HCT116 (cell line): ENCODE measurements around the gene DTX1. TPM values are rescaled to one million over a fixed set of nuclear protein-coding genes. Genes with fewer than 3 reads are reported as not detected.

Source experiments
- ATAC-seq: fragments of 200-7000 bp; cut with Tn5 transposase; 2 replicates; pipeline ENCODE4 v1.9.1; 2020; ENCODE audit warnings: mild to moderate bottlenecking, moderate library complexity
- BruUV-seq: library from RNA; stranded (reverse); fragments of 400-500 nt; replicated peaks from 2 replicates; lab custom pipeline; 2021; lab: Mats Ljungman, UMichigan
- CTCF ChIA-PET: fragments of 300-600 bp; sonication (Branson Sonifier 250); formaldehyde crosslinking; loops from one replicate; lab custom pipeline; 2021; ENCODE audit warnings: antibody characterized with exemption; lab: Charles Lee
- POLR2A ChIA-PET: fragments of 300-600, 350-600 bp; sonication (Branson Sonifier 250); formaldehyde crosslinking; loops from one replicate; lab custom pipeline; 2021; ENCODE audit warnings: antibody characterized with exemption; lab: Charles Lee
- RAD21 ChIA-PET, 2 experiments: fragments of 300-600 bp; sonication (Branson Sonifier 250); formaldehyde crosslinking; loops; one replicate each; lab custom pipeline; 2023; ENCODE audit warnings: low total read pairs in 2 of 2; ENCODE audit not compliant: uncharacterized antibody in 2 of 2, unreplicated experiment in 2 of 2, low non-redundant PET in 1 of 2; lab: Charles Lee
- DNase-seq: peaks from one replicate; pipeline ENCODE4 v3.0.0-alpha.2; 2010; ENCODE audit warnings: low read depth, low spot score
- H2AFZ ChIP-seq: fragments of 200-600 bp; shearing (Covaris generic), sonication (generic); 2 replicates; pipeline ENCODE4 v1.6.1; 2017; ENCODE audit warnings: low read depth, mixed run types, mixed read lengths, antibody characterized with exemption, low read length; ENCODE audit not compliant: poor library complexity, severe bottlenecking
- H3K27ac ChIP-seq: 2 replicates; pipeline ENCODE4 v1.5.1; 2012; ENCODE audit warnings: low read depth, low read length
- H3K27me3 ChIP-seq: fragments of 200-600 bp; sonication (generic); 2 replicates; pipeline ENCODE4 v1.6.1; 2016; ENCODE audit warnings: mixed run types, low read length, mixed read lengths; ENCODE audit not compliant: insufficient read depth
- H3K36me3 ChIP-seq, 2 experiments: fragments of 200-500 bp in 1 of 2; fragments of 200-600 bp in 1 of 2; sonication (Bioruptor generic) in 1 of 2; sonication (generic) in 1 of 2; 2 replicates each; pipeline versions ENCODE4 v1.5.1 to v1.6.1; 2014 to 2016; ENCODE audit warnings: low read length in 2 of 2, inconsistent platforms in 1 of 2, mixed read lengths in 1 of 2, mixed run types in 1 of 2; ENCODE audit not compliant: insufficient read depth in 2 of 2, control insufficient read depth in 1 of 2
- H3K4me1 ChIP-seq, 2 experiments: fragments of 200-600 bp in 1 of 2; sonication (generic) in 1 of 2; 2 replicates each; pipeline versions ENCODE4 v1.5.1 to v1.6.1; 2012 to 2017; ENCODE audit warnings: low read length in 2 of 2, inconsistent platforms in 1 of 2, mild to moderate bottlenecking in 1 of 2, mixed read lengths in 1 of 2, mixed run types in 1 of 2, moderate library complexity in 1 of 2; ENCODE audit not compliant: insufficient read depth in 2 of 2, control insufficient read depth in 1 of 2
- H3K4me2 ChIP-seq: fragments of 200-600 bp; sonication (generic); 2 replicates; pipeline ENCODE4 v1.6.1; 2017; ENCODE audit warnings: mixed run types, low read length, mixed read lengths
- H3K4me3 ChIP-seq, 2 experiments: fragments of 200-600 bp in 1 of 2; sonication (generic) in 1 of 2; replicated peaks in 1 of 2; 2 replicates each; pipeline ENCODE4 v1.5.1; 2011 to 2016; ENCODE audit warnings: low read length in 2 of 2, control low read depth in 1 of 2, low read depth in 1 of 2, mild to moderate bottlenecking in 1 of 2, mixed read lengths in 1 of 2, mixed run types in 1 of 2
- H3K79me2 ChIP-seq: fragments of 200-600 bp; sonication (generic); 2 replicates; pipeline ENCODE4 v1.6.1; 2017; ENCODE audit warnings: mild to moderate bottlenecking, mixed run types, low read length, moderate library complexity, mixed read lengths; ENCODE audit not compliant: insufficient read depth
- H3K9ac ChIP-seq: fragments of 200-600 bp; sonication (generic); 2 replicates; pipeline ENCODE4 v1.6.1; 2016; ENCODE audit warnings: low read length, mixed read lengths
- H3K9me2 ChIP-seq: fragments of 200-600 bp; sonication (generic), shearing (Covaris generic); 2 replicates; pipeline ENCODE4 v1.6.1; 2017; ENCODE audit warnings: mixed run types, mild to moderate bottlenecking, moderate library complexity; ENCODE audit not compliant: insufficient read depth
- H3K9me3 ChIP-seq, 2 experiments: fragments of 200-500 bp in 1 of 2; fragments of 200-600 bp in 1 of 2; sonication (Bioruptor generic) in 1 of 2; sonication (generic) in 1 of 2; 2 replicates each; pipeline ENCODE4 v1.6.1; 2014 to 2017; ENCODE audit warnings: low read length in 2 of 2, mixed read lengths in 2 of 2, inconsistent platforms in 1 of 2, low read depth in 1 of 2, mild to moderate bottlenecking in 1 of 2, mixed run types in 1 of 2, moderate library complexity in 1 of 2; ENCODE audit not compliant: control insufficient read depth in 1 of 2, insufficient read depth in 1 of 2
- H4K20me1 ChIP-seq: fragments of 200-600 bp; sonication (generic), shearing (Covaris generic); 2 replicates; pipeline ENCODE4 v1.6.1; 2017; ENCODE audit warnings: mixed run types, mild to moderate bottlenecking, moderate library complexity; ENCODE audit not compliant: insufficient read depth
- CBX3 ChIP-seq: IDR thresholded peaks from 2 replicates; pipeline ENCODE4 v1.6.1; 2012; ENCODE audit warnings: low read depth
- CEBPB ChIP-seq: IDR thresholded peaks from 2 replicates; pipeline ENCODE4 v1.6.1; 2012; ENCODE audit warnings: low read depth
- ELF1 ChIP-seq: IDR thresholded peaks from 2 replicates; pipeline ENCODE4 v1.6.1; 2012; ENCODE audit warnings: low read depth, borderline replicate concordance
- EZH2 ChIP-seq: fragments of 200-600 bp; sonication (generic); IDR thresholded peaks from 2 replicates; pipeline ENCODE4 v1.6.1; 2017; ENCODE audit warnings: antibody characterized with exemption, mixed run types
- FOSL1 ChIP-seq: IDR thresholded peaks from 2 replicates; pipeline ENCODE4 v1.6.1; 2012; ENCODE audit warnings: low read depth
- POLR2A ChIP-seq: IDR thresholded peaks from 2 replicates; pipeline ENCODE4 v1.7.0; 2011; ENCODE audit warnings: borderline replicate concordance; ENCODE audit not compliant: insufficient read depth, insufficient read length; ENCODE audit errors: extremely low read depth
- POLR2AphosphoS5 ChIP-seq: IDR thresholded peaks from 2 replicates; pipeline ENCODE4 v1.6.1; 2011; ENCODE audit warnings: mild to moderate bottlenecking, low read depth, low read length, moderate library complexity
- SIN3A ChIP-seq: IDR thresholded peaks from 2 replicates; pipeline ENCODE4 v1.6.1; 2012; ENCODE audit warnings: low read depth
- SP1 ChIP-seq: IDR thresholded peaks from 2 replicates; pipeline ENCODE4 v1.6.1; 2012; ENCODE audit warnings: low read depth
- SRF ChIP-seq: IDR thresholded peaks from 2 replicates; pipeline ENCODE4 v1.6.1; 2012; ENCODE audit warnings: low read depth
- TCF7L2 ChIP-seq: IDR thresholded peaks from 2 replicates; pipeline ENCODE4 v1.7.0; 2011; ENCODE audit warnings: borderline replicate concordance, inconsistent platforms; ENCODE audit not compliant: insufficient read depth, insufficient read length; ENCODE audit errors: extremely low read depth
- YY1 ChIP-seq: IDR thresholded peaks from 2 replicates; pipeline ENCODE4 v1.6.1; 2011; ENCODE audit warnings: low read length, low read depth, moderate library complexity, mild to moderate bottlenecking; ENCODE audit not compliant: insufficient replicate concordance; ENCODE audit errors: extremely low read depth
- ZFX ChIP-seq: fragments of 450-650 bp; IDR thresholded peaks from 2 replicates; pipeline ENCODE4 v1.6.1; 2017
- ZNF274 ChIP-seq: fragments of 200-500 bp; sonication (Bioruptor generic); IDR thresholded peaks from 2 replicates; pipeline ENCODE4 v1.6.1; 2014; ENCODE audit warnings: mild to moderate bottlenecking, low read depth, low read length, inconsistent platforms
- intact Hi-C: fragments of 100-400 bp; cut with micrococcal nuclease; formaldehyde crosslinking; loops from 2 replicates; pipeline ENCODE4 v1.10.0; 2022
- total RNA-seq: library from RNA; stranded (reverse); gene quantifications from one replicate; pipeline ENCODE4 v1.2.1, GENCODE V29; 2021; ENCODE audit not compliant: unreplicated experiment
- TF ChIP-seq, protein P1 (sequence below), 3 experiments: fragments of 200-600 bp in 1 of 3; sonication (generic) in 1 of 3; IDR thresholded peaks in 2 of 3; conservative IDR thresholded peaks in 1 of 3; 2 replicates each; pipeline ENCODE4 v1.5.1; 2012 to 2017; ENCODE audit warnings: low read depth in 2 of 3, low read length in 2 of 3, antibody characterized with exemption in 1 of 3, borderline replicate concordance in 1 of 3, control low read depth in 1 of 3, mild to moderate bottlenecking in 1 of 3, mixed read lengths in 1 of 3, mixed run types in 1 of 3, moderate library complexity in 1 of 3; ENCODE audit not compliant: insufficient read depth in 1 of 3
- TF ChIP-seq, protein P2 (sequence below): IDR thresholded peaks from 2 replicates; pipeline ENCODE4 v1.6.1; 2011; ENCODE audit warnings: mild to moderate bottlenecking, low read length, moderate library complexity; ENCODE audit not compliant: insufficient replicate concordance; ENCODE audit errors: extremely low read depth
- TF ChIP-seq, protein P3 (sequence below): IDR thresholded peaks from 2 replicates; pipeline ENCODE4 v1.6.1; 2012; ENCODE audit warnings: low read depth

DTX1 gene
- total RNA-seq, 1 experiment from 2014 or later, result not detected

DNA sequence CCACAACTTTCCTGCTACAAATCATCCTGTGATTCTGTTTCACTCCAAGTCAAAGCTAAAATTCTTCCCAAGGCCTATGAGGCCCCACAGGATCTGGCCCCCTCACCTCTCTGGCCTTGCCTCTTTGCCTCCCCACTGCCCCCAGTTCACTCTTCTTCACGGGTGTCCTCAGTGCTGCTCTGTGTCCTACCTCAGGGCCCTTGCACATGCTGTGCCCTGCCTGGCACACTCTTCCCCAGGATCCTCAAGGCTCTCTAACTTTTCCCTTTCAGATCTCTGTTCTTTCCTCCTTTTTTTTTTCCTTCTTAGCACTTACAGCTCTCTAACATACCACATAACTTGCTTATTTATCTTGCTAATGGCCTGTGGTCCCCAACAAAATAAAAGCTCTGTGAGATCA lies 49.8 kb downstream of the DTX1 start:
- H3K27me3 ChIP-seq, result no peaks in the 10 kb centered on the region
- H3K27ac ChIP-seq, result no peak overlapping the region
- no peaks in the 10 kb centered on the region for H3K79me2 ChIP-seq
- DNase-seq (no peak), ATAC-seq (no peak)
- no peaks in the 10 kb centered on the region for H3K36me3 ChIP-seq
- H2AFZ ChIP-seq, result no peak overlapping the region
- H3K9ac ChIP-seq, result no peak overlapping the region
- H3K4me2 ChIP-seq, result no peak overlapping the region
- RAD21 ChIA-PET, result no interaction called here
- BruUV-seq, result no TSS peak
- no peak overlapping the region for H3K4me3 ChIP-seq
- H4K20me1 ChIP-seq, result no peaks in the 10 kb centered on the region
- intact Hi-C loops, result no loop called here
- H3K9me3 ChIP-seq, result no peaks in the 10 kb centered on the region
- no peaks in the 10 kb centered on the region for H3K9me2 ChIP-seq
- no peaks in the 10 kb centered on the region; a peak in 1 of 4 replicates for H3K4me1 ChIP-seq
- CTCF ChIA-PET, result no interaction called here
- POLR2A ChIA-PET, result no interaction called here
- no peak for TF ChIP-seq TCF7L2
- no peak for TF ChIP-seq CBX3
- TF ChIP-seq ZNF274, result no peak
- TF ChIP-seq SRF, result no peak
- TF ChIP-seq, protein P1, sequence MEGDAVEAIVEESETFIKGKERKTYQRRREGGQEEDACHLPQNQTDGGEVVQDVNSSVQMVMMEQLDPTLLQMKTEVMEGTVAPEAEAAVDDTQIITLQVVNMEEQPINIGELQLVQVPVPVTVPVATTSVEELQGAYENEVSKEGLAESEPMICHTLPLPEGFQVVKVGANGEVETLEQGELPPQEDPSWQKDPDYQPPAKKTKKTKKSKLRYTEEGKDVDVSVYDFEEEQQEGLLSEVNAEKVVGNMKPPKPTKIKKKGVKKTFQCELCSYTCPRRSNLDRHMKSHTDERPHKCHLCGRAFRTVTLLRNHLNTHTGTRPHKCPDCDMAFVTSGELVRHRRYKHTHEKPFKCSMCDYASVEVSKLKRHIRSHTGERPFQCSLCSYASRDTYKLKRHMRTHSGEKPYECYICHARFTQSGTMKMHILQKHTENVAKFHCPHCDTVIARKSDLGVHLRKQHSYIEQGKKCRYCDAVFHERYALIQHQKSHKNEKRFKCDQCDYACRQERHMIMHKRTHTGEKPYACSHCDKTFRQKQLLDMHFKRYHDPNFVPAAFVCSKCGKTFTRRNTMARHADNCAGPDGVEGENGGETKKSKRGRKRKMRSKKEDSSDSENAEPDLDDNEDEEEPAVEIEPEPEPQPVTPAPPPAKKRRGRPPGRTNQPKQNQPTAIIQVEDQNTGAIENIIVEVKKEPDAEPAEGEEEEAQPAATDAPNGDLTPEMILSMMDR (IDR thresholded peaks at IDR 0.05 in 2 of 3, conservative IDR thresholded peaks at IDR 0.05 in 1 of 3; ENCODE audit: borderline replicate concordance in 1 of 3, insufficient read depth in 1 of 3, low read depth in 2 of 3, low read length in 2 of 3), result no peak
- no peak for TF ChIP-seq CEBPB
- no peak for TF ChIP-seq ZFX
- no peak for TF ChIP-seq EZH2
- TF ChIP-seq FOSL1, result no peak
- TF ChIP-seq SP1, result no peak
- TF ChIP-seq ELF1, result no peak
- no peak for TF ChIP-seq SIN3A
- no peak for TF ChIP-seq POLR2A
- TF ChIP-seq, protein P2, sequence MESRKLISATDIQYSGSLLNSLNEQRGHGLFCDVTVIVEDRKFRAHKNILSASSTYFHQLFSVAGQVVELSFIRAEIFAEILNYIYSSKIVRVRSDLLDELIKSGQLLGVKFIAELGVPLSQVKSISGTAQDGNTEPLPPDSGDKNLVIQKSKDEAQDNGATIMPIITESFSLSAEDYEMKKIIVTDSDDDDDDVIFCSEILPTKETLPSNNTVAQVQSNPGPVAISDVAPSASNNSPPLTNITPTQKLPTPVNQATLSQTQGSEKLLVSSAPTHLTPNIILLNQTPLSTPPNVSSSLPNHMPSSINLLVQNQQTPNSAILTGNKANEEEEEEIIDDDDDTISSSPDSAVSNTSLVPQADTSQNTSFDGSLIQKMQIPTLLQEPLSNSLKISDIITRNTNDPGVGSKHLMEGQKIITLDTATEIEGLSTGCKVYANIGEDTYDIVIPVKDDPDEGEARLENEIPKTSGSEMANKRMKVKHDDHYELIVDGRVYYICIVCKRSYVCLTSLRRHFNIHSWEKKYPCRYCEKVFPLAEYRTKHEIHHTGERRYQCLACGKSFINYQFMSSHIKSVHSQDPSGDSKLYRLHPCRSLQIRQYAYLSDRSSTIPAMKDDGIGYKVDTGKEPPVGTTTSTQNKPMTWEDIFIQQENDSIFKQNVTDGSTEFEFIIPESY, result no peak
- no peak for TF ChIP-seq POLR2AphosphoS5
- TF ChIP-seq YY1, result no peak
- TF ChIP-seq, protein P3, sequence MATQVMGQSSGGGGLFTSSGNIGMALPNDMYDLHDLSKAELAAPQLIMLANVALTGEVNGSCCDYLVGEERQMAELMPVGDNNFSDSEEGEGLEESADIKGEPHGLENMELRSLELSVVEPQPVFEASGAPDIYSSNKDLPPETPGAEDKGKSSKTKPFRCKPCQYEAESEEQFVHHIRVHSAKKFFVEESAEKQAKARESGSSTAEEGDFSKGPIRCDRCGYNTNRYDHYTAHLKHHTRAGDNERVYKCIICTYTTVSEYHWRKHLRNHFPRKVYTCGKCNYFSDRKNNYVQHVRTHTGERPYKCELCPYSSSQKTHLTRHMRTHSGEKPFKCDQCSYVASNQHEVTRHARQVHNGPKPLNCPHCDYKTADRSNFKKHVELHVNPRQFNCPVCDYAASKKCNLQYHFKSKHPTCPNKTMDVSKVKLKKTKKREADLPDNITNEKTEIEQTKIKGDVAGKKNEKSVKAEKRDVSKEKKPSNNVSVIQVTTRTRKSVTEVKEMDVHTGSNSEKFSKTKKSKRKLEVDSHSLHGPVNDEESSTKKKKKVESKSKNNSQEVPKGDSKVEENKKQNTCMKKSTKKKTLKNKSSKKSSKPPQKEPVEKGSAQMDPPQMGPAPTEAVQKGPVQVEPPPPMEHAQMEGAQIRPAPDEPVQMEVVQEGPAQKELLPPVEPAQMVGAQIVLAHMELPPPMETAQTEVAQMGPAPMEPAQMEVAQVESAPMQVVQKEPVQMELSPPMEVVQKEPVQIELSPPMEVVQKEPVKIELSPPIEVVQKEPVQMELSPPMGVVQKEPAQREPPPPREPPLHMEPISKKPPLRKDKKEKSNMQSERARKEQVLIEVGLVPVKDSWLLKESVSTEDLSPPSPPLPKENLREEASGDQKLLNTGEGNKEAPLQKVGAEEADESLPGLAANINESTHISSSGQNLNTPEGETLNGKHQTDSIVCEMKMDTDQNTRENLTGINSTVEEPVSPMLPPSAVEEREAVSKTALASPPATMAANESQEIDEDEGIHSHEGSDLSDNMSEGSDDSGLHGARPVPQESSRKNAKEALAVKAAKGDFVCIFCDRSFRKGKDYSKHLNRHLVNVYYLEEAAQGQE, result no peak
